Mammary epithelial cell (primary cell): ENCODE data around the gene KIAA1586.

Experiments
- CTCF ChIP-seq, 2 donors: IDR thresholded peaks in 1 of 2; conservative IDR thresholded peaks in 1 of 2; 2 replicates each; pipeline ENCODE4 v1.5.1; 2011 to 2012; ENCODE audit warnings: inconsistent platforms in 2 of 2, low read length in 2 of 2, mild to moderate bottlenecking in 2 of 2, control low read depth in 1 of 2, low read depth in 1 of 2; ENCODE audit not compliant: insufficient read depth in 1 of 2; ENCODE audit errors: extremely low read depth in 1 of 2
- EZH2 ChIP-seq: IDR thresholded peaks from 2 replicates; pipeline ENCODE4 v1.6.1; 2012; ENCODE audit warnings: low read length, inconsistent platforms, borderline replicate concordance

DNA sequence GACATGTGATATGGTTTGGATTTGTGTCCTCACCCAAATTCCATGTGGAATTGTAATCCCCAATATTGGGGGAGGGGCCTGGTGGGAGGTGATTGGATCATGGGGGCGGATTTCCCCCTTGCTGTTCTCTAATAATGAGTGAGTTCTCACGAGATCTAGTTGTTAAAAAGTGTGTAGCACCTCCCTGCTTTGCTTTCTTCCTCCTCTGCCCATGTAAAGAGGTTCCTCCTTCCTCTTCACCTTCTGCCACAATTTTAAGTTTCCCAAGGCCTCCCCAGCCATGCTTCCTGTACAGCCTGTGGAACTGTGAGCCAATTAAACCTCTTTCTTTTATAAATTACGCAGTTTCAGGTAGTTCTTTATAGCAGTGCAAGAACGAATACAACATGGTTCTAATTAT lies 41.4 kb downstream of the KIAA1586 start:
- TF ChIP-seq CTCF (conservative IDR thresholded peaks at IDR 0.05 in 1 of 2, IDR thresholded peaks at IDR 0.05 in 1 of 2; ENCODE audit: extremely low read depth in 1 of 2, insufficient read depth in 1 of 2, low read depth in 1 of 2, low read length in 2 of 2) (no peak), EZH2 (no peak)
